Esophagus squamous epithelium (tissue), 5 donors: Measurements from ENCODE around the gene MRC2. TPM values are rescaled to one million over a fixed set of nuclear protein-coding genes. Genes with fewer than 3 reads are reported as not detected.

Source experiments
- DNase-seq: peaks from one replicate; lab custom pipeline; 2025; lab: John Stamatoyannopoulos, UW
- H3K27ac ChIP-seq, 4 donors: fragments of 200-600 bp; sonication (generic); one replicate each; pipeline ENCODE4 v1.5.1; 2016 to 2019; ENCODE audit warnings: mild to moderate bottlenecking in 1 of 4
- H3K27me3 ChIP-seq, 4 donors: fragments of 200-600 bp; sonication (generic); 1 replicate in 3 of 4; 2 replicates in 1 of 4; pipeline versions ENCODE4 v1.5.1 to v1.6.0; 2017 to 2021; ENCODE audit warnings: antibody characterized with exemption in 1 of 4
- H3K36me3 ChIP-seq, 3 donors: fragments of 200-600 bp; sonication (generic); one replicate each; pipeline ENCODE4 v1.5.1; 2016 to 2019
- H3K4me1 ChIP-seq, 3 donors: fragments of 200-600 bp; sonication (generic); one replicate each; pipeline ENCODE4 v1.5.1; 2017 to 2019
- H3K4me3 ChIP-seq, 4 donors: fragments of 200-600 bp; sonication (generic); 1 replicate in 3 of 4; 2 replicates in 1 of 4; pipeline ENCODE4 v1.5.1; 2016 to 2019; ENCODE audit warnings: mild to moderate bottlenecking in 2 of 4, moderate library complexity in 1 of 4
- H3K9me3 ChIP-seq, 3 donors: fragments of 200-600 bp; sonication (generic); one replicate each; pipeline ENCODE4 v1.5.1; 2016 to 2019
- POLR2A ChIP-seq, 4 donors: fragments of 450-650 bp; IDR thresholded peaks; one replicate each; pipeline ENCODE4 v1.6.1; 2017; ENCODE audit warnings: antibody characterized with exemption in 4 of 4, mild to moderate bottlenecking in 4 of 4, moderate library complexity in 3 of 4
- WGBS, 2 donors: methylation state at CpG; one replicate each; pipeline ENCODE4 v1.1.5; 2018; 5-methylcytosine and 5-hydroxymethylcytosine counted together
- intact Hi-C: fragments of 100-400 bp; cut with DNase I; formaldehyde crosslinking; loops from one replicate; pipeline ENCODE4 v1.15.0; 2022
- total RNA-seq, 4 donors: library from RNA; depleted of rRNA; stranded (reverse); fragments of >200 nt; gene quantifications; one replicate each; pipeline ENCODE4 v1.1.0, GENCODE V29; 2016
- TF ChIP-seq, protein P1 (sequence below), 6 experiments: fragments of 450-650 bp in 4 of 6; fragments of 200-600 bp in 2 of 6; sonication (generic) in 2 of 6; IDR thresholded peaks; one replicate each; pipeline ENCODE4 v1.5.1; 2016 to 2019; ENCODE audit warnings: antibody characterized with exemption in 6 of 6, mild to moderate bottlenecking in 4 of 6, moderate library complexity in 4 of 6
- donor health status: DM: yes; HTN: yes; CAD: no.

Gene MRC2
- total RNA-seq, 4 donors from 2014 or later = 38.8 to 64.7 (median 61.6) TPM

GRCh38 chr17:62705156-62705777 lies 77.8 kb downstream of the MRC2 start:
- Histone ChIP-seq H3K9me3 (peaks cover 0 to 9% (median 7%) of the 10 kb centered on the region in 3 donors), H3K4me3 (peak overlapping the region in 3 of 4 donors; percentile 53 to 91 (median 75)), H3K27ac (peak overlapping the region; percentile 66 to 91 (median 85)), H3K27me3 (peaks cover 0 to 7% (median 0%) of the 10 kb centered on the region in 4 donors), H3K4me1 (peaks cover 5 to 45% (median 21%) of the 10 kb centered on the region in 3 donors), H3K36me3 (no peaks in the 10 kb centered on the region)
- no peak for TF ChIP-seq POLR2A (IDR thresholded peaks at IDR 0.05)
- TF ChIP-seq, protein P1, sequence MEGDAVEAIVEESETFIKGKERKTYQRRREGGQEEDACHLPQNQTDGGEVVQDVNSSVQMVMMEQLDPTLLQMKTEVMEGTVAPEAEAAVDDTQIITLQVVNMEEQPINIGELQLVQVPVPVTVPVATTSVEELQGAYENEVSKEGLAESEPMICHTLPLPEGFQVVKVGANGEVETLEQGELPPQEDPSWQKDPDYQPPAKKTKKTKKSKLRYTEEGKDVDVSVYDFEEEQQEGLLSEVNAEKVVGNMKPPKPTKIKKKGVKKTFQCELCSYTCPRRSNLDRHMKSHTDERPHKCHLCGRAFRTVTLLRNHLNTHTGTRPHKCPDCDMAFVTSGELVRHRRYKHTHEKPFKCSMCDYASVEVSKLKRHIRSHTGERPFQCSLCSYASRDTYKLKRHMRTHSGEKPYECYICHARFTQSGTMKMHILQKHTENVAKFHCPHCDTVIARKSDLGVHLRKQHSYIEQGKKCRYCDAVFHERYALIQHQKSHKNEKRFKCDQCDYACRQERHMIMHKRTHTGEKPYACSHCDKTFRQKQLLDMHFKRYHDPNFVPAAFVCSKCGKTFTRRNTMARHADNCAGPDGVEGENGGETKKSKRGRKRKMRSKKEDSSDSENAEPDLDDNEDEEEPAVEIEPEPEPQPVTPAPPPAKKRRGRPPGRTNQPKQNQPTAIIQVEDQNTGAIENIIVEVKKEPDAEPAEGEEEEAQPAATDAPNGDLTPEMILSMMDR (IDR thresholded peaks at IDR 0.05) = no peak
- intact Hi-C loops = loop anchor here (5.0 kb wide), 1 partner anchor 262 kb away; the partner anchor contains the start of gene TANC2
- no peak for DNase-seq
- 25 to 49% methylated on average over 10 to 11 of the region's 11 CpGs for WGBS, 2 donors

GRCh38 chr17:62705778-62706597 lies 78.5 kb downstream of the MRC2 start:
- TF ChIP-seq POLR2A (IDR thresholded peaks at IDR 0.05) = no peak
- TF ChIP-seq, protein P1 (IDR thresholded peaks at IDR 0.05) = no peak
- WGBS, 2 donors = 40 to 50% methylated on average over 7 to 10 of the region's 14 CpGs
- DNase-seq = no peak
- intact Hi-C loops = loop anchor here (5.0 kb wide), 1 partner anchor 261 kb away; the partner anchor contains the start of gene TANC2
- H3K27ac ChIP-seq = peak overlapping the region; percentile 66 to 91 (median 85)
- peak overlapping the region in 2 of 4 donors; percentile 53 to 91 for H3K4me3 ChIP-seq
- H3K4me1 ChIP-seq = peaks cover 5 to 45% (median 21%) of the 10 kb centered on the region in 3 donors
- H3K36me3 ChIP-seq = no peaks in the 10 kb centered on the region
- peaks cover 0 to 7% (median 0%) of the 10 kb centered on the region in 4 donors for H3K27me3 ChIP-seq
- peaks cover 0 to 9% (median 7%) of the 10 kb centered on the region in 3 donors for H3K9me3 ChIP-seq

DNA sequence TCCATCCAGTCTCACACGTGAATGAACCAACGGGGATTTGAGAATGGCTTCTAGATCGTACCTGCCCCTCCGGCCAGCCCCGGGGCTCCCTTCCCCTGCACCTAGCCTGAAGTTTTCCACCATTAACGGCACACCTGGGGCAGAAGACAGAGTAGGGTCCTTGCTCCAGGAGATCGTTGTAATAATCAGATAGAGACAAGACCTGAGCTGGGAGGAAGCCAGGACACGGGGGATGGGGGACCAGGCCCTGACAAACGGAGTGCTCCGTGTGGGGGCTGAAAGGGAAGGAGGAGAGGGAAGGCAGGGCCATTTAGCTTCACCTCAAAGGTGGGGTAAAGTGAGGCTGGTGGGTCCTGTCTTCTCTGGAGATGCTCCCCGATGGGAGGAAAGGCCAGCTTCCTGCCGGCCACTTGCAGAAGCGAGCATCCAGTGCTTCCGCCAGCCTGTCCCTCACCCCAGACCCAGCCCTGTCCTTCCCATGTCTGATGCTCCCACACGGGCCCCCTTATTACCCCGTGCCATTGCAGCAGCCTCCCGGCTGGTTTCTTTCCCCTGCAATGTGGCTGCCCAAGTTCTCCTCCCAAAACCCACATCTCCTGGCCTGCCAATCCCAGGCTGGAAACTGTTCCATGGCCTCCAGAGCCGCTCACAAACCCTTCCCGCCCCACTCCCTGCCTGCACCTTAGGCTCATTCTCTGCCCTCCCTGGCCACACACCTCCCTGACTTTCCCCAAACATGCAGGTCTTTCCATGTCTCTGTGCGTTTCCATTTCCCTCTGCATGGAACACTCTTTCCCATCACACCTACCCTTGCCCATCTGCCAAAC lies 79.3 kb downstream of the MRC2 start:
- peaks cover 5 to 45% (median 21%) of the 10 kb centered on the region in 3 donors for H3K4me1 ChIP-seq
- TF ChIP-seq POLR2A (IDR thresholded peaks at IDR 0.05) = no peak
- TF ChIP-seq, protein P1 (IDR thresholded peaks at IDR 0.05) = no peak
- peaks cover 0 to 9% (median 7%) of the 10 kb centered on the region in 3 donors for H3K9me3 ChIP-seq
- WGBS, 2 donors = 91 to 92% methylated on average over 13 to 19 of the region's 20 CpGs
- no peak for DNase-seq
- peaks cover 0 to under 1% (median 0%) of the 10 kb centered on the region in 4 donors for H3K27me3 ChIP-seq
- intact Hi-C loops = loop anchor here (5.0 kb wide), 1 partner anchor 260 kb away; the partner anchor contains the start of gene TANC2
- no peaks in the 10 kb centered on the region for H3K36me3 ChIP-seq
- peak overlapping the region in 1 of 4 donors; percentile 91 for H3K27ac ChIP-seq
- no peak overlapping the region for H3K4me3 ChIP-seq

DNA sequence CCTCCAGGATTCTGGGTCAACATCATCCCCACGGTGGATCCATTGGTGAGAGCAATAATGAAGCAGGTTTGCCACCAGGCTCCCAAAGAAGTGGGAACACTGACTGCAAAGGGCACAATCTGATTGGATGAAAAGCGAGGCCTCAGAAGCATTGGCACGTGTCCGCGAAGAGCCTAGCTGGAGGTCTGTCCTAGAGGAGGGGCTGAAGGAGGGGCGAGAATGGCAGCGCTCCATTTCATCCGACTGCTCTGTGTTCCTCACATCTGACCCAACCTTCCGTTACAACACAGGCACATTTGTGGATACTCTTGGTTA lies 79.9 kb downstream of the MRC2 start:
- intact Hi-C loops = loop anchor here (5.0 kb wide), 1 partner anchor 260 kb away; the partner anchor contains the start of gene TANC2
- peaks cover 5 to 44% (median 21%) of the 10 kb centered on the region in 3 donors for H3K4me1 ChIP-seq
- peaks cover 0 to 9% (median 7%) of the 10 kb centered on the region in 3 donors for H3K9me3 ChIP-seq
- no peak for DNase-seq
- TF ChIP-seq, protein P1 (IDR thresholded peaks at IDR 0.05) = no peak
- no peak for TF ChIP-seq POLR2A (IDR thresholded peaks at IDR 0.05)
- H3K27ac ChIP-seq = no peak overlapping the region
- H3K27me3 ChIP-seq = no peaks in the 10 kb centered on the region
- no peaks in the 10 kb centered on the region for H3K36me3 ChIP-seq
- H3K4me3 ChIP-seq = no peak overlapping the region
- WGBS, 2 donors = 98 to 99% methylated on average over 9 of the region's 9 CpGs
